Heart left ventricle (tissue), 16 donors: ENCODE measurements around the gene PVRIG. TPM values are rescaled to one million over a fixed set of nuclear protein-coding genes. Genes with fewer than 3 reads are reported as not detected.
"Not testable (repeated sequence)": the region's sequence is repeated elsewhere in the genome, so short reads cannot be mapped to it uniquely, and the experiment has no call there.

ENCODE experiments used
- ATAC-seq, 4 donors: fragments of 200-7000 bp; cut with Tn5 transposase; one replicate each; pipeline ENCODE4 v1.9.1; 2020 to 2022; ENCODE audit warnings: moderate library complexity in 4 of 4, mild to moderate bottlenecking in 3 of 4, moderate number of reproducible peaks in 1 of 4
- DNase-seq, 5 donors: peaks; one replicate each; pipeline ENCODE4 v3.0.0-alpha.2; 2020
- H3K27ac ChIP-seq, 12 donors: fragments of 200-600 bp; sonication (generic) in 4 of 12; one replicate each; pipeline versions ENCODE4 v1.5.0 to v1.8.0; 2016 to 2022; ENCODE audit warnings: mild to moderate bottlenecking in 2 of 12
- H3K27me3 ChIP-seq, 9 donors: fragments of 200-600 bp; sonication (generic) in 2 of 9; one replicate each; pipeline versions ENCODE4 v1.5.1 to v1.8.0; 2016 to 2022; ENCODE audit warnings: mild to moderate bottlenecking in 3 of 9
- H3K36me3 ChIP-seq, 9 donors: fragments of 200-600 bp; sonication (generic) in 2 of 9; one replicate each; pipeline versions ENCODE4 v1.5.0 to v1.8.0; 2018 to 2022; ENCODE audit warnings: mild to moderate bottlenecking in 2 of 9
- H3K4me1 ChIP-seq, 12 donors: fragments of 200-600 bp; sonication (generic) in 4 of 12; one replicate each; pipeline versions ENCODE4 v1.5.0 to v1.8.0; 2016 to 2022; ENCODE audit warnings: mild to moderate bottlenecking in 3 of 12
- H3K4me3 ChIP-seq, 12 donors: fragments of 200-600 bp; sonication (generic) in 4 of 12; one replicate each; pipeline versions ENCODE4 v1.5.0 to v1.8.0; 2017 to 2022; ENCODE audit warnings: mild to moderate bottlenecking in 9 of 12, moderate library complexity in 4 of 12
- H3K9me3 ChIP-seq, 12 donors: fragments of 200-600 bp; sonication (generic) in 4 of 12; one replicate each; pipeline versions ENCODE4 v1.5.0 to v1.8.0; 2016 to 2022; ENCODE audit warnings: mild to moderate bottlenecking in 1 of 12
- CTCF ChIP-seq, 12 donors: fragments of 200-600 bp; sonication (generic) in 4 of 12; IDR thresholded peaks; one replicate each; pipeline versions ENCODE4 v1.5.0 to v1.8.0; 2018 to 2022; ENCODE audit warnings: antibody characterized with exemption in 12 of 12, mild to moderate bottlenecking in 5 of 12
- POLR2A ChIP-seq, 2 donors: fragments of 450-650 bp; IDR thresholded peaks; one replicate each; pipeline ENCODE4 v1.6.1; 2017; ENCODE audit warnings: antibody characterized with exemption in 2 of 2, mild to moderate bottlenecking in 2 of 2, moderate library complexity in 2 of 2
- WGBS, 4 donors: extraction: QIAGEN DNeasy Blood & Tissue Kit in 2 of 4; methylation state at CpG; one replicate each; pipeline versions ENCODE4 v1.1.5 to v1.1.7; 2013 to 2018; 5-methylcytosine and 5-hydroxymethylcytosine counted together
- intact Hi-C, 10 donors: fragments of 100-400 bp; cut with DNase I; formaldehyde crosslinking; loops; one replicate each; pipeline versions ENCODE4 v1.11.1 to v1.14.2; 2022
- polyA plus RNA-seq, 2 donors: library from polyadenylated mRNA; stranded (reverse); fragments of 200-250 nt; gene quantifications; one replicate each; pipeline ENCODE4 v1.2.3, GENCODE V29; 2013
- total RNA-seq, 9 donors: library from RNA; depleted of rRNA in 2 of 9; stranded (reverse); fragments of >200 nt in 2 of 9; fragmentation: NEBNext Ultra II Directional in 3 of 9; extraction: Animal tissue kit (Norgen Biotek cat#: 25700) in 3 of 9; gene quantifications; one replicate each; pipeline versions ENCODE4 v1.1.0 to v1.2.4, GENCODE V29; 2016 to 2023
- donor health status: ischemic (EF 13 %, LVEDD 7.1; RV severe dilation, severe dysfunction).
- donor health status: healthy with polysubstance abuse.
- donor health status: DM: no; HTN: yes; CAD: no.
- donor health status: DM: no; HTN: no; CAD: no.
- donor health status: ischemic (EF 25% LVEDD 6.9; RV normal size, moderate dysfunction).
- donor health status: ischemic (EF 25% LVEDD 5.7; RV mildly dilated, moderate dysfunction).
- donor health status: healthy.
- donor health status: DM: yes; HTN: yes; CAD: no.
- donor health status: ischemic (EF 35%, LVEDD 5.7; RV mildly dilated, moderate dysfunction).
- donor health status: nonischemic (EF 11% LVEDD 7.7; RV severe dilation, severe dysfunction).
- donor health status: DM: yes; HTN: yes; CAD: no.
- donor health status: PGD.
- donor health status: ischemic (EF 29% LVEDD 5.4; RV normal size, mild dysfunction).
- donor health status: nonischemic (EF 23%, LVEDD 6.1; RV moderate dilation, normal function).

Gene PVRIG
- total and polyA plus RNA-seq, 11 donors: 0.08 to 2.7 (median 0.63) TPM; not detected in 6

- DNase-seq (peak in 1 of 5 donors; percentile 40), ATAC-seq (no peak)
- Histone ChIP-seq H3K36me3 (peaks cover 0 to 9% (median 0%) of the 10 kb centered on the region in 9 donors), H3K4me3 (peak overlapping the region in 1 of 12 donors; percentile 55), H3K27ac (peak overlapping the region in 2 of 12 donors; percentile 30 to 89), H3K4me1 (peaks cover 0 to 4% (median 0%) of the 10 kb centered on the region in 12 donors), H3K27me3 (no peaks in the 10 kb centered on the region), H3K9me3 (no peaks in the 10 kb centered on the region)
- 86 to 94% (median 88%) methylated on average over 12 to 14 of the region's 14 CpGs for WGBS, 4 donors
- intact Hi-C loops: no loop called here
- TF ChIP-seq POLR2A (IDR thresholded peaks at IDR 0.05) (no peak), CTCF (IDR thresholded peaks at IDR 0.05) (no peak)
These were observed 2.2 kb downstream of the PVRIG start for GRCh38 chr7:100221767-100222444.

DNA sequence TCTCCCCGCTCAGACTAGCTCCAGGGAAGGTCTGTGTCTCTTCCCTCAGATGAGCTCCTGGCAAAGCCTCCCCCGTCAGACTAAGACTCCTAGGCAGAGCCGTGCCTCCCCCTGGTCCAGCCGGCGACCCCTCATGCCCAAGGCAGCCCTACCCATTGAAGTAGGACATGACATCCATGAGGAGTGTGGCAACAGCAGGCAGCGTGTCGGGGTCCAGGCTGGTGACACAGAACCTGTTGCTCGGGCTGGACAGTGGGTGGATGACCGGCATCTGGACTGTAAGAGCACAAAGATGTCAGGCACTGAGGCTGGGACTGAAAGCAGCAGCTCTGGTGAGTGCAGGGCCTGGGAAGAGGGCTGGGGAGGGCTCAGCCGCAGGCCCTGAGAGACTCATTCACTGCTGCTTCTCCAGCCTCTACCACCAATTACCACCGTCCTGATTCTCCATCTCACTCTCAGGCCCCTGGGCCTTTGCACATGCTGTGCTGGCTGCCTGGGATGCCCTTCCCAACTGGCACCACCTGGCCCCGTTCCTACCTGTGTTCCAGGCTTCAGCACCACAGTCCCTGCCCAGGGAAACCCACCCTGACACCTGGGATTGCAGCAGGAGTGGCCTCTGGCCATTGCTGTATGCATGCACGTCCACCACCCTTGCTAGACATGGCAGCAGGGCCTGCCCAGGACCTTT, 2.8 kb downstream of the PVRIG start:
- Histone ChIP-seq H3K4me1 (peaks cover 0 to under 1% (median 0%) of the 10 kb centered on the region in 12 donors), H3K27ac (peak overlapping the region in 1 of 12 donors; percentile 89), H3K4me3 (peak overlapping the region in 1 of 12 donors; percentile 55), H3K27me3 (no peaks in the 10 kb centered on the region), H3K36me3 (peaks cover 0 to 9% (median 0%) of the 10 kb centered on the region in 9 donors), H3K9me3 (no peaks in the 10 kb centered on the region)
- WGBS, 4 donors: 94 to 95% (median 95%) methylated on average over 13 of the region's 13 CpGs
- ATAC-seq (no peak), DNase-seq (peak in 1 of 5 donors; percentile 44)
- intact Hi-C loops: no loop called here
- TF ChIP-seq POLR2A (IDR thresholded peaks at IDR 0.05) (no peak), CTCF (IDR thresholded peaks at IDR 0.05) (no peak)

DNA sequence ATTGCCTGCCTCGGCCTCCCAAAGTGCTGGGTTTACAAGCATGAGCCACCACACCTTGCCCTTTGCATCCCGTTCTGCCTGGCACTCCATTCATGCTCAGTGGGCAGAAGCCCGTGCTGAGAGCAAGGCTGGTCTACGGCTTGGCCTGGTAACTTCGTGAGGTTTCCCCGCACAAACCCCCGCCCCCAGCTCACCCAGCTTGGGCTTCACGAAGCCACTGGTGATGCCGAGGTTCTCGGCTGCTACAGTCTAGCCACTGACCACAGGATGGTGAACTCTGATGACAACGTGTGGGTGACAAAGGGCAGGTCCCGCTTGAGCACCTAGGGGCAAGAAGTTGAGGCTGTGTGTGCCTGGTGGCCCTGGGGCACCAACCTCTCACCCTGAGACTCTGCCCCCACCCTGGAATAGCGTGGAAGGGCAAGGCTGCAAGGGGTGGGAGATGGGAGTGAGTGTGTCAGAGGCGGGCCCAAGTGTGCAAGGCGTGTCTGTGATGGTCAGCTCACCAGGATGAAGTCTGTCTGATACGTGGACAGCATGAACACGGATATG, 3.7 kb downstream of the PVRIG start:
- WGBS, 4 donors: 80 to 95% (median 93%) methylated on average over 16 to 17 of the region's 17 CpGs
- intact Hi-C loops: not testable (repeated sequence)

GRCh38 chr7:100224891-100225290, 5.1 kb downstream of the PVRIG start:
- intact Hi-C loops, H3K27ac ChIP-seq, H3K4me3 ChIP-seq, H3K27me3 ChIP-seq, H3K4me1 ChIP-seq, H3K9me3 ChIP-seq, ATAC-seq, H3K36me3 ChIP-seq: not testable (repeated sequence)
- peak in 1 of 5 donors; percentile 20 for DNase-seq
- WGBS, 4 donors: 77 to 86% (median 83%) methylated on average over 5 to 6 of the region's 6 CpGs

More for the DNA sequence above, 3.7 kb downstream of the PVRIG start:
- not testable (repeated sequence) for H3K4me1 ChIP-seq, H3K27ac ChIP-seq, H3K36me3 ChIP-seq, ATAC-seq, H3K9me3 ChIP-seq, H3K27me3 ChIP-seq, H3K4me3 ChIP-seq
- peak in 1 of 5 donors; percentile 50 for DNase-seq

- H3K4me3 ChIP-seq, H3K27me3 ChIP-seq, H3K27ac ChIP-seq, H3K9me3 ChIP-seq, ATAC-seq, intact Hi-C loops, H3K36me3 ChIP-seq, H3K4me1 ChIP-seq: not testable (repeated sequence)
- DNase-seq: peak in 1 of 5 donors; percentile 8
- WGBS, 4 donors: 85 to 89% (median 87%) methylated on average over 8 of the region's 8 CpGs
These were observed 15.0 kb downstream of the PVRIG start for GRCh38 chr7:100234660-100235317.

GRCh38 chr7:100239975-100240374, 20.2 kb downstream of the PVRIG start:
- DNase-seq, intact Hi-C loops, ATAC-seq, H3K36me3 ChIP-seq, H3K27me3 ChIP-seq, H3K9me3 ChIP-seq, H3K4me3 ChIP-seq, H3K27ac ChIP-seq: not testable (repeated sequence)
- WGBS, 4 donors: 93 to 100% (median 98%) methylated on average over 7 of the region's 7 CpGs
- peaks cover 0 to 20% (median 2%) of the 10 kb centered on the region in 12 donors for H3K4me1 ChIP-seq

DNA sequence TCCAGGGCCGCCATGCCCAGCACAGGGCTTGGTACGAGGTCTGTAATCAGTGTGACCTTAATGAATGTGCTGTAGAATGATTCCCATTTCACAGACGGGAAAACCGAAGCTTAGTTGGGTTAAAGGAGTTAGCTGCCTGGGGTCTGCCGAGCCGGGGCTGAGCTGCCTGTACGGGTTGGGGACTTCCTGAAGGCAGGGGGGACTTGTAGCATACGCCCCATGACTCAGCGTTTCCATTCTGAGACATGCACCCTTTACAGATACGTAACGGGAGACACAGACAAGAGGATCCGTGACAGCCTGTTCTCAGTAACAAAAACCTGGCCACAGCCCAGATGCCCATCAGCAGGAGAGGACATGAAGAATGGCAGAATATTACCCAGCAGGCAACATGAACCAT, 23.6 kb downstream of the PVRIG start:
- H3K9me3 ChIP-seq, H3K36me3 ChIP-seq, intact Hi-C loops, H3K27me3 ChIP-seq, H3K4me3 ChIP-seq: not testable (repeated sequence)
- ATAC-seq (peak; percentile 61 to 82 (median 72)), DNase-seq (peak in 4 of 5 donors; percentile 28 to 87 (median 72))
- WGBS, 4 donors: 51 to 64% (median 60%) methylated on average over 6 to 12 of the region's 12 CpGs
- Histone ChIP-seq H3K27ac (peak overlapping the region in 3 of 12 donors; percentile 15 to 58 (median 51)), H3K4me1 (peaks cover 0 to 17% (median 2%) of the 10 kb centered on the region in 12 donors)

DNA sequence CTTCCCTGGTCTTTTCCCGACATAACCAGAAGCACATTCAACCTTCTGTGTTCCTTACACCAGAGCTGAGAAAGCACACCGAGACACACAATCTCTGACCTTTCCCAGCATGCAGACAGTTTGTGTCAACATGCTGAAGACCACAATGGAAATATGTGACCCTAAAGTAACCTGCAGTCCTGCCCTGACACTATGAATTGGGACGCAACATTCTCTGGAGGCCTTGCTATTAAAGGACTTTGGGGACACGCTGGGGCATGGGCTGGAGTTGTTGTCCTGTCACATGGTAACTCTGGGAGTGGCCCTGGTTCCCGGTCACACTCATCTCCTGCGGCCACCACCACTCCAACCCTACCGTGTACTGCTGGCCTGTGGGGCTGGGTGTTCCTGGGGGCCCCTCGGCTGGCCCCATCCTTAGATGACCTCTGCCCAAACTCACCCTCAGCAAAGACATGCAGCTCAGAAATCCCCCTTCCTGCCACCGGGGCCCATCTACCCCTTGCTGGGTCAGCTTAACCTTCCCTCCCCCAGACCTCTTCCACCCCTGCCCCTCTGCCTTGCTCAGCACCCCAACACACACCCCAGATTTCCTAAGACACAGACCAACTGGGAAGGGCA, 25.3 kb downstream of the PVRIG start:
- H3K4me3 ChIP-seq, H3K27me3 ChIP-seq, H3K9me3 ChIP-seq, DNase-seq, H3K36me3 ChIP-seq, intact Hi-C loops: not testable (repeated sequence)
- Histone ChIP-seq H3K27ac (peak overlapping the region in 2 of 12 donors; percentile 24 to 55), H3K4me1 (peaks cover 0 to 17% (median 2%) of the 10 kb centered on the region in 12 donors)
- peak; percentile 34 to 62 (median 52) for ATAC-seq
- 53 to 57% (median 54%) methylated on average over 9 of the region's 9 CpGs for WGBS, 4 donors
